ENCODE measurements around the gene AANAT.

The AANAT gene

DNA sequence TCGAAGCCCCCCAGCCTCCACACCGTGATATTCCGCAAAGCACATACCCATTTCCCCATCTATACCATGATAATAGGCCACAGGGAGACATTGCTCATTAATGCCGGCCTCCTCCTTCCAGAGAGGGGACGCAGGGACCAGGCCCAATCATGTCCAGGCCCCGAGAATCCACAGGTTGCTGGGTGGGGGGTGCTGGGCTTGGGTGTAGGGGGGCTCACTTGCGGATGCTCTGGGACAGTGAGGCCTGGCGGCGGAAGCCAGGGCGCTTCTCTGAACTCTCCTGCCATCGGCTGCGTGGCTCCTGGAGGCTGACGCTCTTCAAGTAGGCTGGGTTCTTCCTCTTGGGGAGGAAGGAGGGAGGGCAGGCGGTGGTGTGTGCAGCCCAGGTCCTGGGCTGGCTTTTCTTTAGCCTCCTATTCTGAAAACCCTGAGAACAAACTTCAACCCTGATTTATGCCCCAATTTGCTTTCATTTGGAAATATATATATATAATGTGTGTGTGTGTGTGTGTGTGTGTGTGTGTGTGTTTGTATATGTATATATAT, 12.2 kb downstream of the AANAT start:
- peak overlapping the region; percentile 63 for H3K4me3 Mint-ChIP-seq
- no peaks in the 10 kb centered on the region for H3K27me3 Mint-ChIP-seq
- H3K27ac Mint-ChIP-seq: no peak overlapping the region
- ATAC-seq (ENCODE audit: low read depth) (peak; percentile 8), DNase-seq (ENCODE audit: low spot score in 2 of 2) (no peak)
- peaks cover 33% of the 10 kb centered on the region for H3K4me1 Mint-ChIP-seq
- H3K9me3 Mint-ChIP-seq: no peaks in the 10 kb centered on the region
- peaks cover 25% of the 10 kb centered on the region for H3K36me3 Mint-ChIP-seq

DNA sequence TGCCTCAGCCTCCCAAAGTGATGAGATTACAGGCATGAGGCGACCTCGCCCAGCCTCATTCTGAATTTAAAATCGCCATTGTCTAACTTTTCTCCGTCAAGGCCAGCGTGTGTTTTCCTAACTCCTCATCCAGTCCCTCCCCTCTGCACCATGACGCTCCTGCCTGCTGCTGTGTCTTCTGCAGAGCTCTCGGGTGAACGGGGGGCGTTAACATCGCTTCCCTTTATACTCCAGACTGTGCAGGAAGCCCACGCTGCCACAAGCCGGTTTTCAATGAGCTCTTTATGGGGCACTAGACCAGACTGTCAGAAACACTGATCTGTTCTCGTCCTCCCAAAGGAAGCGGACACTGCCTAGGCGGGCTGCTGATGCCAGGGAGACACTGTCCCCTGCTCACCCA, 13.2 kb downstream of the AANAT start:
- Mint-ChIP-seq H3K4me3 (peak overlapping the region; percentile 85), H3K36me3 (peaks cover 22% of the 10 kb centered on the region), H3K27ac (peak overlapping the region; percentile 95), H3K4me1 (peaks cover 38% of the 10 kb centered on the region), H3K9me3 (no peaks in the 10 kb centered on the region), H3K27me3 (no peaks in the 10 kb centered on the region)
- DNase-seq (ENCODE audit: low spot score in 2 of 2) (no peak), ATAC-seq (ENCODE audit: low read depth) (peak; percentile 14)

DNA sequence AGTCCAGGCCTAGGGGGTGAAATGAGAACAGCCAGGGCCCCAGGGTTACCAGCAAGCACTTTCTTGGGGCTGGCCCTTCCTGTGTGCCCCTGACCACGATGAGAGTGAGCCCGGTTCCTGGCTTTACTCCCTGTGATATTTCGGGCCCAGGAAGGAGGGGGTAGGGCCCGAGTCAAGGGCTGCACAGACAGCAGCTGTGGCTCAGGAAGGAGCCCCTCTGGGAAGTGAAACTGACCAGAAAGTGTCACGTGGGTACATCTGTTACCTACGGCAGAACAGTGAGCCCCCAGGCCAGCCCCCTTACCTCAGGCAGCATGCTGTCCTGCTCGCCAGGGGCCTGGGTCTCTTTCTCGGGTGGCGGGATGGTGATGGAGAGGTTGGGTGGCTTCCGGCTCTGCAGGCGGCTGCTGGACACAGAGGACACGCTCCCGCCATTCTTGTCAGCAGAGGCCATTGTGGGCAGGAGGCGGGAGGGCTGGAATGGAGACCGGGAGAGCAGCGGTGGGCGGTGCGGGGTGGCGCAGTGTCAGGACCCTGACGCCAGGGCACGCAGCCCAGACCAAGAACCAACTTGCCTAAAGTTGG, 13.8 kb downstream of the AANAT start:
- Mint-ChIP-seq H3K9me3 (no peaks in the 10 kb centered on the region), H3K4me1 (peaks cover 43% of the 10 kb centered on the region), H3K27me3 (no peaks in the 10 kb centered on the region), H3K36me3 (peaks cover 20% of the 10 kb centered on the region), H3K4me3 (peak overlapping the region; percentile 85), H3K27ac (peak overlapping the region; percentile 95)
- ATAC-seq (ENCODE audit: low read depth) (peak; percentile 68), DNase-seq (ENCODE audit: low spot score in 2 of 2) (peak; percentile 58 to 62)

DNA sequence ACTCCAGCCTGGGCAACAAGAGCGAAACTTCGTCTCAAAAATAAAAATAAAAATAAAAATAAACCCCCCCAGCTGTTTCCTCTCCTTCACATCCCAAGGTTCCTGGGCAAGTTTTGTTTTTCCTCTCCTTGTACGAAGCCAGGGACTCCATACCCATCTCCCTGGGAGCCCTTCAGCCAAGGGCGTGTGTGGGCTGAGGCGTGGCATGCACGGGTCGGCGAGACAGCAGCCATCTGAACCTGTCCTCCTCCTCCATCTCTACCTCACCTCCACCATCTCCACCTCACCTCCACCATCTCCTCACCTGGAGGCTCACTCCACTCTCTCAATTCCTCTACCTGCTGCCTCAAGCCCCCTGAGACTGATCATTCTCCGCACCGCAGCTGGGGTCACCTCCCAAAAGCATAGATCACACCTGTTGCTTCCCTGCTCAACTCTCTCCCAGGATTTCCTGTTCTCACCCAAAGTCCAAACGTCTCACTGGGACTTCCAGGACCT, 16.9 kb downstream of the AANAT start:
- no peak for DNase-seq (ENCODE audit: low spot score in 2 of 2)
- H3K36me3 Mint-ChIP-seq: peaks cover 18% of the 10 kb centered on the region

DNA sequence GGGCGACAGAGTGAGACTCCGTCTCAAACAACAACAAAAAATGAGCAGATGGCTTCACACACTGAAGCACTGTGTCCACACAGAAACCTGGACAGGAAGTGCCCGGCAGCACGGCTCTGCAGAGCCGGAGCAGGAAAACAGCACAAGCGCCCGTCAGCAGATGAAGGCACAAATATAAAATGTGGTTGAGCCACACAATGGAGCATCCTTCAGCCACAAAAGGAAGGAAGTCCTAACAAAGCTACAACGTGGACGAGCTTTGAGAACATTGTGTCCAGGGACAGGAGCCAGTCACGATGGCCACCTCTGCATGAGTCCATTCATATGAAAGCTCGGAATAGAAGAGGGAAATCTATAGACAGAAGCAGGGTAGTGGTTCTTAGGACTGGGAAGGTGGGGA, 18.2 kb downstream of the AANAT start:
- H3K36me3 Mint-ChIP-seq: peaks cover 15% of the 10 kb centered on the region
- ATAC-seq (ENCODE audit: low read depth): no peak
- H3K9me3 Mint-ChIP-seq: no peaks in the 10 kb centered on the region
- H3K27ac Mint-ChIP-seq: peak overlapping the region; percentile 59
- peak overlapping the region; percentile 30 for H3K4me3 Mint-ChIP-seq
- peaks cover 38% of the 10 kb centered on the region for H3K4me1 Mint-ChIP-seq
- no peak for DNase-seq (ENCODE audit: low spot score in 2 of 2)
- no peaks in the 10 kb centered on the region for H3K27me3 Mint-ChIP-seq

More for the DNA sequence above, 16.9 kb downstream of the AANAT start:
- H3K9me3 Mint-ChIP-seq: no peaks in the 10 kb centered on the region
- ATAC-seq (ENCODE audit: low read depth): no peak
- H3K27ac Mint-ChIP-seq: peak overlapping the region; percentile 56
- peaks cover 39% of the 10 kb centered on the region for H3K4me1 Mint-ChIP-seq
- H3K4me3 Mint-ChIP-seq: peak overlapping the region; percentile 66
- no peaks in the 10 kb centered on the region for H3K27me3 Mint-ChIP-seq

DNA sequence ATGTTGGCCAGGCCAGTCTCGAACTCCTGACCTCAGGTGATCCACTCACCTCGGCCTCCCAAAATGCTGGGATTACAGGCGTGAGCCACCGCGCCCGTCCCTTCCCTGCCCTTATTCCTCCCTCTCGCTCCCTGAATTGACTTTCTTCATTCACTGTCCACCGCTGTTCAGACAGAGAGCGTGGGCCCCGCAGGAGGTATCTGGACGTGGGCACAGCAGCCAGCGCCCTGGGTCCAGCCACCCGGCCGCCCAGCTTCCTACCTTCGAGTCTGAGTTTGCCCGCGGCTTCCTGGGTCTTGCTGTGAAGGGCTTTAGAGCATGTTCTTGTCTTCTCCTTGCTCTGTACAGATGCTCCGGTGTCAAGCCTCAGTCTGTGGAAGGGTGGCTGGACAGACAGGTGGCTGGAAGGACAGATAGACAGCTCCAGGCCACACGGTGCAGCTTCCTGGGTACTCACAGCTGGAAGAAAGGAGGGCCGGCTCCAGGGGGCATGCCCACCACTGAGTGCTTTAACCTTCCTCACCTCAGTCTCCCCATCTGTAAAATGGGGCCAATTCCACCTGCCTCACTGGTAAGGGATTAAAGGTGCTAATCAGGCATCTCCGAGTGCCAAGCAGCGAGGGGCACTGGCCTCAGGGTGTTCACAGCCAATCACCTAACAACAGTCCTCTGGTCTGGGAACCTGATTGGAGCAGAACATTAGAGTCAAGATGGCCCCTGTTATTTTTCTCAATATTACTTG, 20.2 kb downstream of the AANAT start:
- Mint-ChIP-seq H3K36me3 (peaks cover 13% of the 10 kb centered on the region), H3K4me3 (peak overlapping the region; percentile 27), H3K4me1 (peaks cover 50% of the 10 kb centered on the region), H3K27ac (no peak overlapping the region), H3K27me3 (no peaks in the 10 kb centered on the region), H3K9me3 (no peaks in the 10 kb centered on the region)
- ATAC-seq (ENCODE audit: low read depth) (no peak), DNase-seq (ENCODE audit: low spot score in 2 of 2) (no peak)

DNA sequence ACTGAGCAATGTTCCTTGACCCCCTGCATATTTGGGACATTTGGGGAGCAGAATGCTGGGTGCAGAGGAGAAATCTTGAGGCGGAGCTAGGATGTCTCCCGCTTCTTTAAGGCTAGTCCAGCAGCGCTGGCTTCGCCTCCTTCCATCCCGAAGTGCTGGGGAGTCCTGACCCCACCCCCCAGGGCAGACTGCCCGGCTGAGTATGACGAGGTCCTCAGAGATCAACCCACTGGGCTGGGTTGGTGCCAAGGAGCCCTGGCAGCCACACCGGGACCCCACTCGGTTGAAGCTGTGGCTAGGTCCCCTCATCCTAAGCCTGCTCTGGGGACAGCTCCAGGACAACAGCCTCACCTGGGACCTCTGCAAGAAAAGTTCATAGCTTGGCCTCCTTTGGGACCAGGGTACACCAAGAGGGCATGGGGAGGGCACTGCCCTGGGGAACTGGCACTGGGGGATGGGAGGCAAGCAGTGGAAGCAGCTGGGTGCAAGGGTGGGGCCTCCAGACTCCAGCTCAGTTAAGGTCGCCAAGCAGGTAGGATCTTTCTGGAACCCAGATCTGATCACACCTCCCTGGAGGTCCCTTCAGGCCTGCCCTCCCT, 22.8 kb downstream of the AANAT start:
- DNase-seq (ENCODE audit: low spot score in 2 of 2): no peak

DNA sequence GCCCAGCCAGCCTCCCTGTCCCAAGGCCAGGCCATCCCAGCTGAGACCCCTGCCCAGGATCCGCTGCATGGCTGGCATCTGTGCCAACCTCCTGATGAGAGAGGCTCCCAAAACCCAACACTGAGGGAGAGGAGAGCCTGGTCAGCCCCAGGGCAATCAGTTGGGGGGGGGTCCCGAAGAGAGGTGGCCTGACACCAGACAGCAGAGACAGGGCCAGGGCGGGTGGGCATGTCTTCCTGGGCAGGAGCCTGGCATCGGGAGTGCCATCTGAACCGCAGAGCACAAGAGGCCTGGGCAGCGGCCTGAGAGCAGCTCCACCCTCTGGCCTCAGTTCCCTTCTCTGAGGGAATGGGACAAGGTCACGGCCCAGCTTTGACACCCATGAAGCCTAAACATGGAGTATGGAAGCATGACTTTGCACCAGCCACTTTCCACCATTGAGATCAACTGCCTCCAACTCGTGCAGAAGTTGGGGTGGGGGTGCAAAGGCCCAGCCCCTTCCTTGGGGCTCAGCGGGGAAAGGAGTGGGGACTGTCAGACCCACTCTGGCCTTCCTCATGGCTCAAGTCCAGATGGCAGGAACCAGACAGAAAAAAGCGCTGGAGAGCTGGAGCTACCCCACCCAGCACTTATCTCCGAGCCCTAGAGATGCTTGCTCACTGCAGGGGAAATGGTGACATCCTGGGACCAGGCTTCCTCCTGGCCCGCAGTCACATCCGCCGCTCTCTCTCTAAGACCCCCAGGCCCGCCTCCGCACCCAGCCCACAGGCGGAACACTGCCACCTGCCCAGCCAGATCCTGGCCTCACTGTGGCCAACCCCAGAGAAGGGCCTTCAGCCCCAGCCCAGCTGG, 24.1 kb downstream of the AANAT start:
- H3K4me1 Mint-ChIP-seq: peaks cover 52% of the 10 kb centered on the region
- peak overlapping the region; percentile 97 for H3K27ac Mint-ChIP-seq
- H3K4me3 Mint-ChIP-seq: peak overlapping the region; percentile 97
- no peaks in the 10 kb centered on the region for H3K27me3 Mint-ChIP-seq
- ATAC-seq (ENCODE audit: low read depth): no peak
- H3K9me3 Mint-ChIP-seq: no peaks in the 10 kb centered on the region
- peaks cover 8% of the 10 kb centered on the region for H3K36me3 Mint-ChIP-seq
- DNase-seq (ENCODE audit: low spot score in 2 of 2): no peak

More for the DNA sequence above, 22.8 kb downstream of the AANAT start:
- peak overlapping the region; percentile 86 for H3K27ac Mint-ChIP-seq
- H3K36me3 Mint-ChIP-seq: peaks cover 8% of the 10 kb centered on the region
- no peaks in the 10 kb centered on the region for H3K27me3 Mint-ChIP-seq
- no peak for ATAC-seq (ENCODE audit: low read depth)
- H3K4me1 Mint-ChIP-seq: peaks cover 51% of the 10 kb centered on the region
- H3K4me3 Mint-ChIP-seq: peak overlapping the region; percentile 62
- no peaks in the 10 kb centered on the region for H3K9me3 Mint-ChIP-seq

DNA sequence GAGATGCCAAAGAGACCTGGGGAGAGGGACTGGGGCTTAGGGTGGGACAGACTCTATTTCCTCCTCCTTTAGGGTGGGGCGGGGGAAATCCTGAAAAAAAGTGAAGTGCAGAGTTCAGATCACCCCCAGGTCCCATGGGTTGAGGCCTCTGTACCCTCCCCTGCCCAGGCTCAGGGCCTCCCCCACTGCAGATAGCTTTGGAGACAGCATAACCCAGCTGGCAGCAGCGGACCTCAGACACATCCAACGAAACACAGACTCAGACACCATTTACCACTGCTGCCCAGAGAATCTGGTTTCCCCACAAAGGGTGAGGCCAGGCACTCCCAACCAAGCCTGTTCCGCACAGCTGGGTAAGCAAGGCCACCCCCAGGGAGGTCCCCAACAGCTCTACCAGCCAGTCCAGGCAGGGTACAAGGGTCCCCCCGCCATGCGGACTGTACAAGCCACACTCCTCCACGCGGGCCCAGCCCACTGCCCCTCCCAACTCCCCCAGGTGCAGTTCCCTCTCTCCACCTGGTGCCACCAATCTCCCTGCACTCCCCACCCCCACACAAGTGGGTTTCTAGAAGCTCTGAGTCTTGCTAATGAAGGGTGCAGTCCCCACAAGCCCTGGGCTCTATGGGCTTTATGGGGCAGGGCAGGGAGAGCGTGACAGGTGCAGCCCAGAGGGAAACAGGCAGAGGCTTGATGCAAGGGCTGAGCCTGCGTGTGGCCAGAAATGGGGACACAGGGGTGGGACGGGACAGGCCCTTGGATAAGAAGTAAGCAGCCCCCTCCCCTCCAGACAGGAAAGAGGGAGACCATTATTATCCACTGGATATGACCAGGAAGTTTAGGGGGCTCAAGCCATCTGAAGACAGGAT, 25.0 kb downstream of the AANAT start:
- peaks cover 57% of the 10 kb centered on the region for H3K4me1 Mint-ChIP-seq
- DNase-seq (ENCODE audit: low spot score in 2 of 2) (no peak), ATAC-seq (ENCODE audit: low read depth) (peak; percentile 45)
- H3K4me3 Mint-ChIP-seq: peak overlapping the region; percentile 97
- H3K27me3 Mint-ChIP-seq: no peaks in the 10 kb centered on the region
- H3K36me3 Mint-ChIP-seq: peaks cover 8% of the 10 kb centered on the region
- H3K27ac Mint-ChIP-seq: peak overlapping the region; percentile 97
- no peaks in the 10 kb centered on the region for H3K9me3 Mint-ChIP-seq

DNA sequence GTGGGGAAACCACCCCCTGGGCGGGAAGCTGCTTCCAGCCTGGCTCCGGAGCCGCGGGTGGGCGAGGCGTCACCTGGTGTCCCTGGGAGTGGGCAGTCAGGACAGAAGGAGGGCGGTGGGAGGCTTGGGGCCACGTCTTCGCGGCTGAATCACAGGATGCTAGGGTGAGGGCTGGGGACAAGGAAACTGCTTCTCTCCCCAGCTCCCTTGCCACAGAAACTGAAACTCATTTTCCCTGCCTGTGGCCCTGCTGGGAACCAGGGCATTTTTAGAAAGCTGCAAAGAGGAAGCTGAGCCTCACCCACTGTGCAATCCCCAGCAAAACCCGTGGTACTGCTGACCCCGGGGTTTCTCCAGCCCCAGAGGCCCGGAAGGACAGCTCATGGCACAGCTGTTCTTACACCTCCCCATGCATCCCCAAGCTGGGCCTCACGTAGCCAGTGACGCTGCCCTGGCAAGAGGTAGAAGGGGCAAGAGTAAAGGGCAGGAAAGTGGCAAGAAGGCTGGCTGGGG, 25.6 kb downstream of the AANAT start:
- Mint-ChIP-seq H3K9me3 (no peaks in the 10 kb centered on the region), H3K4me1 (peaks cover 62% of the 10 kb centered on the region)

DNA sequence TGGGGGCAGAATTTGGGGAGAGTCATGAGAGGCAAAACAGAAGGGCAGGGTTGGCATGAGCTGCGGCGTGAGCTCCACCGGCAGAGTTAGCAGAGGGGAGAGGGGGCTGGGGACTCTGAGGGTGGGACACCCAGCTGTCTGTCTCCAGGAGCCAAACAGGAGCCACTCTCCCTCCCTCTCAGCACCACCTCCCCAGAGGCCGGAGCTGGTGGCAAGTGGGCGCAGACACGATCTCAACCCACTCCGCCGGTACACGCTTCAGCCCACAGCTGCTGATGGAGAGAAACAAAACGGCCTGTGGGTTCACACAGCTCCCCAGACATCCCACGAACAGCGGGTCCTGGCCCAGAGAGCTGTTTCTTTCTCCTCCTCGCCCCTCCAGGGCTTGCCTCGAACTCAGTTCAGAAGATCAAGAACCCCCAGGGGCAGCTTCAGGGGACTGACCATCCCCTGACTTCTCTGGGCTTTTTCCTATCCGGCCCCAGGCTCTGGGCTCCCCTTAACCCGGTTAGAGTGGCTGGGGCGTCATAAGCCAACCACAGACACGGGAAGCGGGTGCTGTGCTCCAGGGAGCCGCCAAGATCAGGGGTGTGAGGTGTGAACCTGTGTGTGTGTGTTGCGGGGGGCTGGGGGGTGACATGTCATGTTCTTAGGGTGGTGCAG, 26.2 kb downstream of the AANAT start:
- Mint-ChIP-seq H3K27ac (peak overlapping the region; percentile 97), H3K4me3 (peak overlapping the region; percentile 97), H3K36me3 (peaks cover 1% of the 10 kb centered on the region), H3K9me3 (no peaks in the 10 kb centered on the region), H3K27me3 (no peaks in the 10 kb centered on the region), H3K4me1 (peaks cover 68% of the 10 kb centered on the region)
- DNase-seq (ENCODE audit: low spot score in 2 of 2) (no peak), ATAC-seq (ENCODE audit: low read depth) (peak; percentile 18)

More for the DNA sequence above, 25.6 kb downstream of the AANAT start:
- peaks cover 1% of the 10 kb centered on the region for H3K36me3 Mint-ChIP-seq
- H3K27me3 Mint-ChIP-seq: no peaks in the 10 kb centered on the region
- ATAC-seq (ENCODE audit: low read depth) (peak; percentile 74), DNase-seq (ENCODE audit: low spot score in 2 of 2) (peak; percentile 51 to 58)
- peak overlapping the region; percentile 97 for H3K4me3 Mint-ChIP-seq
- H3K27ac Mint-ChIP-seq: peak overlapping the region; percentile 97

DNA sequence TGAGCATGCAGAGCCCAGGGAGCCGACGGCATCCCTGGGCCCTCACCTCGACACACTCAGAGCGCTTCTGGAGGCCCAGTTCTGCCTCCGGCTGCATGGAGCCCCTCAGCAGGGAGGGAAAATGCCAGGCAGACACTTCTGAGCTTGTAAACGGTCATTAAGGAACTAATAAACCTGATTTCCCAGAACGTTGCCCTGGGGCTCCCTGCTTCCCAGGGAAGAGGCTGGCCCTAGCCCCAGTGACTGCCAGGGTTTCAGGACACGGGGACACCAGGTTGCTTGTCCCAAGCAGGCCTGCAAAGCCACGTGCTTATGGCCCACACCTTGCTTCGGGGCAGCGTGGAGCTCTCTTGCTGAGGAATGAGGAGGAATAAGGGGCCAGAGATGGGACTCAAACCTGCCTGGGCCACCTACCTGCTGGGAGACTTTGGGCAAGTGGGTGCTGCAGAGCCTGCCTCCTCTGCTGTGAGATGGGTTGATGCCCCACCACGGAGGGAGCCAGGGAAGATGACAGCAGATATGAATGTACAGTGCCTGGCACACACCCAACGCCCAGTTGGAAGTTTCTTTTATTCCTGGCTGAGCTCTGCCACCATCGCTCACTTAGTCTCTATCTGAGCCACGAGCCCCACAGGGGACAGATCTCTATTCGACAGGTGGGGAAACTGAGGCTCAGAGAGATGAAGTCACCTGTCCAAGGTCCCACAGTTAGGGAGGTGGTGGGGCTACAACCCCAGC, 28.4 kb downstream of the AANAT start:
- Mint-ChIP-seq H3K27ac (peak overlapping the region; percentile 87), H3K9me3 (no peaks in the 10 kb centered on the region), H3K27me3 (no peaks in the 10 kb centered on the region), H3K4me1 (peaks cover 60% of the 10 kb centered on the region), H3K36me3 (peaks cover 13% of the 10 kb centered on the region), H3K4me3 (peak overlapping the region; percentile 100)
- no peak for ATAC-seq (ENCODE audit: low read depth)
- no peak for DNase-seq (ENCODE audit: low spot score in 2 of 2)

Measured in memory B cell (primary cell).